ENCODE results near the gene DNM3.
"Not testable (repeated sequence)": the region's sequence is repeated elsewhere in the genome, so short reads cannot be mapped to it uniquely, and the experiment has no call there.

Gene DNM3

GRCh38 chr1:172054172-172054571, 212.9 kb downstream of the DNM3 start:
- DNase-seq, result no peak

- DNase-seq, result not testable (repeated sequence)
Measured at GRCh38 chr1:172055816-172056419, 214.6 kb downstream of the DNM3 start.

DNA sequence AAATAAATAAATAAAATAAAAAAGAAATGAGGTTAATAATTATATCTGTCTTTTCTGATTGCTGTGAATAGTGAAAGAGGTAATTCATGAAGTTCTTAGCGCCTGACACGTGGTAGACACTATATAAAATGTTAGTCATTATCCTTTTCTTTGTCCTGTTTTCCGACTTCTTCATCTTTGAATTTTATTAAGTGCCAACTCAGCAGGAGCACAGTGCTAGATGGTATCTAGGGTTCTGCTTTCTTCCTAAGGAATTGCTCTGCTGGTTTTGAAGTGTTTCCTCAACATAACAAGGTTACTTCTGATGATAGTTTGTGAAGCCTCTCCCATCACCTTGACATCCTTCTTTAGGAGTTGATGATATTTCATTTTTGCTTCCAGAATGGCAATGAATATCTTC, 227.0 kb downstream of the DNM3 start:
- DNase-seq, result no peak

DNA sequence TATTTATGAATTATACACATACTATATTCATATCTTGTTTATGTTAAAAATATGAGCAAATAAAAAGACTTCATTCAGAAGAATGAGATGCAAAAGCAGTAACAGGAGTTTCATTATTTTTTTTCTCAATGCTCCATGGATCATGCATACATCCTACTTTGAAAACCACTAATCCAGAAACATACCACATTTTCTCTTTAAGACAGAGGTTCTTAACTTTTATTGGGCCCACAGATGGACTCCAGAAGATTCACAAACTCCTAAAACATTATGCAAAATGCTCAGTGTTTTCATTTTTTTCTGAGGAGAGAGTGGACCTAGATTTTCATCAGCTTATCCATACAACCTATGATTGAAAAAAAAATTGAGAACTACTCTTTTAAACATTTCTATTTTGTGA, 227.8 kb downstream of the DNM3 start:
- no peak for DNase-seq

GRCh38 chr1:172069534-172069933, 228.2 kb downstream of the DNM3 start:
- DNase-seq, result no peak

- DNase-seq, result no peak
Measured at GRCh38 chr1:172070055-172070454, 228.8 kb downstream of the DNM3 start.

- DNase-seq, result no peak
Measured at GRCh38 chr1:172071746-172072145, 230.4 kb downstream of the DNM3 start.

GRCh38 chr1:172079859-172080258, 238.6 kb downstream of the DNM3 start:
- not testable (repeated sequence) for DNase-seq

DNA sequence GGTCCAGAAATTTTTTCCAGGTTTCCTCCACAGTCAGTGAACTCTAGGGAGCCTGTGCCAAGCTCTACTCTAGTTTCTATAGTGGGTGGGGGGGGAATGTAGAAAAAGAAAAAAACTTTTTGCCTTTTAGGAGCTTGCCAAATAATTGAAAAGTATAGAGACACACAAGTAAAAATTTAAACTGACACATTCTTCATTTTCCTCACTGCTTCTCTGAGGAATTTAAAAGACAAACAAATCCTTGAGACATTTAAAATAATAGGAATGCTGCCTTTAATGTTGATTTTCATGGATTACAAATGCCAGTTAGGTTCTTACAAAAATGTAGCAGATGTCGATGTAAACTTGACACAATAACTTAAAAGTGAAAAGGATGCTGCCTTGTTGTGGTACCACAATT, 241.9 kb downstream of the DNM3 start:
- no peak for DNase-seq

GRCh38 chr1:172084876-172085275, 243.6 kb downstream of the DNM3 start:
- no peak for DNase-seq

DNA sequence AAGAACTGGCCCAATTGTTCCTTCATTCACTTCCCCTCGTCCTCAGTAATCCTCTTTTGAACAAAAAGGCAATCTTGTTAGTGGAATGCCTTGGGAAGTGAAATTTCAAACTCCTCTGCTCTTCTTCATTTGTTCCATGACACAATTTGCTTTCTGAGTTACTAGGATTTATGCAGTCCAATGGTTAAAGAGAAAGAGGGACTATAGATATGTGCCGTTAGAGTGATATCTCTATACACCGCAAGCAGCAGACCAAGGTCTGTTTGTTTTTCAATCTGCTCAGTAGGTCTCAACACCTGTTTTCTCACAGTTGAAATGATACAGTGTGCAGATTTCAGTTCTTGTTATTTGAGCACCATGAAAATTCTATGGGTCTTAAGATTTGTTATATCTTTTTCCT, 244.0 kb downstream of the DNM3 start:
- no peak for DNase-seq

- no peak for DNase-seq
Measured at GRCh38 chr1:172086137-172086536, 244.8 kb downstream of the DNM3 start.

- DNase-seq, result no peak
Measured at GRCh38 chr1:172088256-172088655, 247.0 kb downstream of the DNM3 start.

DNA sequence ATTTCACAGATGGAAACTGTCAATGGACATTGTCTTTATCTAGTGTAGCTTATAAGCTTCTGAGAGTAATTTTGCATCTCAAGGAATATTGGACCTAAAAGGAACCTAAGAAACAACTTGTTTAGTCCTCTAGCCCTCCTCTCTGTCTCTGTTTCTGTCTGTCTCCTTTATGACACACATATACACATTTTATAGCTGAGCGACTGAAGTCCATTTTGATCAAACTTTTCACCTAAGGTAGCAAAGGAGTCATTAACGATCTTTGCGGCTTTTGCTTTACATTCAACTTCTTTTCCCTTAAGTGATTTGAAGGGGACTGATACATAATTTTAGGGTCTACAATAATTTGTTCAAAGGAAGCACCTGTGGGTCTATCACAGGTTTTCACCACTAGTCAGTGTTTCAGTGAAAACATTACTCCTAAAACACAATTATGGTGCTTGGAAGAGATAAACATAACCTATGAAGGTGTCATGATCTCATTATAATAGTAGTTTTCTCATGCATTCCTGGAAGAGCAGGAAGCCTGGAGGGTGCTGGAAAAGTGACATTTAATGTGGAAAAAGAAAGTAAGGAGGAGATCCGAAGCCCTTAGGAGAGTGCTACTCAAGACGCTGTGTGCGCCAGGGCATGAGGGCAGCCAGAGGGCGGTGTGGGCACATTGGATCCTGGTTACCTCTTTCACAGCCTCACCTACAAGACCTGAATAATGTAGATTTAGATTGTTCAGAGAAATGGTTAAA, 248.6 kb downstream of the DNM3 start:
- DNase-seq, result no peak

- no peak for DNase-seq
Measured at GRCh38 chr1:172090511-172090817, 249.2 kb downstream of the DNM3 start.

DNA sequence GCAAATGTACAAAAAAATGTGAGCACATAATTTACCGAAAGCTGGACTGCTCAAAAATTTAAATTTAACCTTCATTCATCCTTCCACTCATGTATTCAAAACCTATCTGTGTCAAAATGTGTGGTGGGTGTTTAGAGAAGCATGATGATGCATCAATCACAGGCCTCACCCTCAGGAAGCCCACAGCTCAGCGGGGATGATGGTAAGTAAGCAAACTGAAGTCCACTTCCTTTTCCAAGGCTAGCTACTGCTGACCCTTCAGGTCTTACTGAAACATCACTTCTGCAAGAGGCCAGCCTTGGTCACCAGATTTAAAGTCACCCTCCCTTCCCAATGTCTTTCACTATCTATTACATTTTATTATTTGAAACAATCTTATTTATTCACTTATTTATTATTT, 254.5 kb downstream of the DNM3 start:
- DNase-seq, result no peak

DNA sequence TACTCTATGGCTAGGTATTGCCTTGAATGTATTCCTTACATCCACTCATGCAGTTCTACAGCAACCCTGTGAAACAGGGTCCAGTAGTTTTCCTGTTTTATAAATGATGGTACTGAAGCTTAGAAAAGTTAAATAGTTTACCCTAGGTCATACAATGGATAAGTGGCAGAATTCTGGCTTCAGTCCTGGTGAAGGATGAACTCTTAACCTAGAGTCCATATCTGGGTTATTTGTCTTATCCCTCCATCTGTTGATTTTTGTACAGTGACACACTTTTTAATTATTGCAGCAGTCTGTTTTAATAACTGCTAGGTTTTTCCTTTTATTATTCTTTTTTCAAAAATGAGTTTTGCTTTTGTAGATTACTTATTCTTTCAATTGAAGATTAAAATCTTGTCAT, 263.9 kb downstream of the DNM3 start:
- no peak for DNase-seq

GRCh38 chr1:172107316-172107975, 266.1 kb downstream of the DNM3 start:
- DNase-seq, result no peak

- DNase-seq, result no peak
Measured at GRCh38 chr1:172108161-172108893, 267.0 kb downstream of the DNM3 start.

DNA sequence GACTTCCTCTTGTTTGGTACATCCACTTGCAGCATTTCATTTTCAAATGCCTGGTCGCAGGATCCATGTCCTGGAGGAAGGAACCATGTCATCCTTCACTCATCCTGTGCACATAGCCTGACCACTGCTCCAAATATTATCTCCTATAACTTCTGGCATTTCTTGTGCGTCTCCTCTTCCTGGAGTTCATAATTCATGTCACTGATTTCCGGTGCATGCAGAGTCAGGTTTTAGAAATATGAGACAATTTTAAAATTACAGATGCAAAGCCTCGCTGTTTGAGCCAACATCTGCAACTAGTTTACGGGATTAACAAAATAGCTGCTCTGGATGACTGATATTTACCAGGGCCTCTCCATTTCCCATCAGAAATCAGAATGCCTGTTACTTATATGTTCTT, 268.1 kb downstream of the DNM3 start:
- no peak for DNase-seq

GRCh38 chr1:172112576-172112975, 271.3 kb downstream of the DNM3 start:
- no peak for DNase-seq

- DNase-seq, result no peak
Measured at GRCh38 chr1:172117800-172118199, 276.5 kb downstream of the DNM3 start.

- no peak for DNase-seq
Measured at GRCh38 chr1:172118618-172119017, 277.3 kb downstream of the DNM3 start.

DNA sequence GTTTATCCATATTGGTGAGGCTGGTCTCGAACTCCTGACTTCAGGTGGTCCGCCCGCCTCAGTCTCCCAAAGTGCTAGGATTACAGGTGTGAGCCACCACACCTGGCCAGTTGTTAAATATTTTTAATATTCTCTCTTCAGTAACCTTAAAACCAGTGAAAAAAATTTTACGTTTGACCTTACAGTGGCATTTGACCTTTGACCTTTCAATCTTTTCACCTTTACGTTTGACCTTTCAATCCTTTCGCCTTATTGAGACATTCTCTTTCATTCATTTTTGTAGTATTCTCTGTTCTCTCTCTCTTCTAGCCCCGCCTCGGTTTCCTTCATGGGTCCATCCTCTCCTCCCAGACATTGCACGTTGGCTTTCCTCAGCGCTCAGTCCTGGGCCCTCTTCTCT, 277.9 kb downstream of the DNM3 start:
- no peak for DNase-seq

Measured in NCI-H510A (cell line).